HG02840 (cell line): Measurements from ENCODE around the gene GPM6B.
A peak's percentile ranks its signal among the peaks of the same experiment; 100 is the strongest.

ENCODE experiments used
- ATAC-seq: cut with Tn5 transposase; IDR thresholded peaks from one replicate; pipeline ENCODE4 v1.9.1; 2021; ENCODE audit warnings: mild to moderate bottlenecking, moderate library complexity, moderate number of reproducible peaks; ENCODE audit not compliant: unreplicated experiment, low FRiP score

The GPM6B gene

DNA sequence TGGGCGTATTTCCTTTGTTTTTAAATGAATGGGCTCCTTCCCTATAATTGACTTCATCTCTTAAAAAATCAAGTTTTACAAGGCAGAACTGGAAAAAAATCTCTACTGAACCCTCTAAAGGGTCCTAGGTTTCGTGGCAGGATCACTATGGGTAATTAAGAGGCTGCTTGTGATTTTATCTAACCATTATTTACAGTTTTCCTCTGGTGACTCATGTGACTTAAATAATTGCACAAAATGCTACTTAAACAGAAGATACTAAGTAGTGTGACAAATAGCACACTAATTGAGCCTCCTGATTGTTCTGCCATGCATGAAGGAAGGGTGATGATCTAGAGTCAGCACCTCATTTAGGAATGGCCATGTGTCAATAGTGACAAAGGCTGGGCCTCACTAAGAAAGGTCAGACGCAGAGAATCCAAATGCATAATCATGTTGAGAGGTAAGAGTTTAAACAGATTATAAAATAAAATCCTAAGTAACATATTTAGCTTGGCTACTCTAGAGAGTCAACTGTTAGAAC, 46.8 kb downstream of the GPM6B start:
- no peak for ATAC-seq

DNA sequence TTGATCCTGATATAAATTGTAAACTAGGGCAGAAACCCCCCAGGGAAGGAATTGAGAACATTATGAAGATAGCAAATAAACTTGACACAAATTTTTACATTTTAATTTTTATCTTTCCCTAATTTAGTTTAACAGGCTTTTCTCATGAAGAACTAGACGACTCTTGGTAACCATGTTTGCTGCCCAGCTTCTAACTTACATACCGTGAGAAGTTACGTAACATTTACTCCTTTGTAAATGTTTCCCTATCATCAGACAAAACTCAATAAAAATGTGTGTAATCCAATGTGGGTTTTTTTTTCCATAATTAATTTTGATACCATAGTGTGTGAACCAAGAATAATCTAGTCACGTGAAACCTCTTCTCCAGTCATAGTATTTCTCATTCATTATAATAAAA, 48.0 kb downstream of the GPM6B start:
- ATAC-seq = no peak

DNA sequence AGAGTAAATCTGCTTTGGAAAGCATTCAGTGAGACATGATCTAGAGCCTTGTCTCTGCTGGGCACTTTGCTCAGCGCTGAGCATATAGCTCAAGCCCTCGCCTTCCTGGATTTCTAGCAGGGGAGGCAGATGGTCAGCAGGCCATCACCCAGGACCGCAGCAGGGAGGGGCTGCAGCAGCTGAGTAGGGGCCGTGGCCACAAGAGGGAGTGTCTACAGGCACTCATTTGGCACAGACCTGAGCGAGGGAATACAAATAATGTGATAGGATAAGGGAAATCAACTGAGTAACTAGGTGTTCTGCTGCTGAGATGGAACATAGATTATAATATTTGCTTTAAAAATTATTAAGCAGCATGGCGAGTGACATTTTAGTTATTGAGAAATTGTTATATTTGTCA, 52.1 kb downstream of the GPM6B start:
- no peak for ATAC-seq

DNA sequence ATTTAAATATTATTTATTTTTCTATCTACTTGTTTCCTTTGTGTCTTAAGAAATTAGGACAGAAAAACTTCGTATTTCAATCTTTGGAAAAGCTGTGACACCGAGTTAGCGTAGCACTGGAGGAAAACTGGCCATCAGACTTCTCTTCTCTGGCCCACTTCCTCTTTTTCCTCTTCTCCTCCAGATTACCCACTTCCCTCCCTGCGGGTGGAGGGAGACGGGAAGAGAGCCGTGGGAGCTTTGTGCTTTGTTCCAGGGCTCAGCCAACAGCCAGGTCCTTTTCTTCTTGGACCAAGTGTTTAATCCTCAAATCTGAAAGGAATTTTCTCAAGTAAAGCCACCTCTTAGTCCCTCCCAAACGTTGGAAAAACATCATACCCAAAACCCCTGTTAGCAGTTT, 52.6 kb downstream of the GPM6B start:
- ATAC-seq = no peak

DNA sequence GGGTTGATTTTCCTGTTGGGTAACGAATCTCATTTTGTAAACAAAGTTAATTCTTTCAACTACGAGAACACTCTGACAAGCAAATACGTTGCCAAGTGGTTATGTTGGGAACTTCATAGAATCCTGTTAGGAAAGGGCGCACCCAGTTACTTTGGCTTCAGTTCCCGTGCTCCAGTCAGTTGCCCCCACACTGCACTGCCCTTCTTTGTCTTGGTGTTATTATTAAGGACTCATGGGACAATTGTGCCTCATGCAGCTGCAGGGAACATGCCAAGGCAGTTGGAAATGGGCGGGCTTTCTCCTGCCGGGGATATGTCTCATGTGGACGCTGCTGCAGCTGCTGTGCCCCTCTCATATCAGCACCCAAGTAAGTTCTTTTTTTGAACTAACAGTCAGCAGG, 53.4 kb downstream of the GPM6B start:
- ATAC-seq = no peak

DNA sequence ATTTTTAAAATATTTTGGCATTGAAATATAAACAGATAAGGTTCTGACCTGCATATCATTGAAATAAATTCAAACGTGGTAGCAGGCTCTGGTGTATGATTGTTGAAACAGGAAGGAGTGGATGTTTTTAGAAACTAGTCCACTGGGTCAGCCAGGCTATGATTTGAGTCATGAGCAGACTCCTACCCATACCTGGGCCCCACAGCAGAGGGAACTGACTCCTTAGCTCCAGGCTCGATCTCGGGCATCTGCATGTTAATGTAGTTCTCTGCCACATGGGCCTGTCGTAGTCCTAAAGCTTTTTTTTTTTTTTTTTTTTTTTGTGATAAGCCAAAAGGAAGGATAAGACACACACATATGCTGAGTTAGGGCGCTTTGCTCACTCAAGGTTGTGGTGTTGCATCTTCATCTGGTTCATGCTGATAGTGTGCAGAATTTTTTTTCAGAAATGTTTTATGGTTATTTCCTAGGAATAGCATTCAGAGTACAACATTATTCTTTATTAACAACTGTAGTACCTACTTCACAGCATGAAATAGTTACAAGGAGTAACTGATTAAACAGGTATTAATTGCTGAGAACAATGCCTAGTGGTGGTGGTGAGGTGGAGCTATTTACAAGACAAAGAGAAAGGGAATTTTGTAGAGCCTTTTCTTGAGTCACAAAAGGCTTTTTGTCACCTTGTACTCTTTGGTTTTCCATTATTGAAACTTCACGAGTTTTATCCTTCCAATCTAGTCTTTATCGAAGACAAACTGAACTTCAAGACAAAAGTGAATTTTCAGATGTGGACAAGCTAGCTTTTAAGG, 55.1 kb downstream of the GPM6B start:
- ATAC-seq = no peak

DNA sequence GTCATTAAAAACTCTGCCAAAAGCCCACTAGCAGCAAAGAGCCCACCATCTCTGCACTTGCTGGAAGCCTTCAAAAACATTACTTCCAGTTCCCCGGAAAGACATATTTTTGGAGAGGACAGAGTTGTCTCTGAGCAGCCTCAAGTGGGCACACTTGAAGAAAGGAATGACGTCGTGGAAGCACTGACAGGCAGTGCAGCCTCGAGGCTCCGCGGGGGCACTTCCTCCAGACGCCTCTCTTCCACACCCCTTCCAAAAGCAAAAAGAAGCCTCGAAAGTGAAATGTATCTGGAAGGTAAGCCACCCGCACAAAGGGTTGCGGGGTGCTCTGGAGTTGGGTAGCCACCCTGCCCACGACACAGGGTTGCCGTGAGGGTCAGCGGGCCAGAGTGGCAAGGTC, 56.5 kb downstream of the GPM6B start:
- no peak for ATAC-seq

DNA sequence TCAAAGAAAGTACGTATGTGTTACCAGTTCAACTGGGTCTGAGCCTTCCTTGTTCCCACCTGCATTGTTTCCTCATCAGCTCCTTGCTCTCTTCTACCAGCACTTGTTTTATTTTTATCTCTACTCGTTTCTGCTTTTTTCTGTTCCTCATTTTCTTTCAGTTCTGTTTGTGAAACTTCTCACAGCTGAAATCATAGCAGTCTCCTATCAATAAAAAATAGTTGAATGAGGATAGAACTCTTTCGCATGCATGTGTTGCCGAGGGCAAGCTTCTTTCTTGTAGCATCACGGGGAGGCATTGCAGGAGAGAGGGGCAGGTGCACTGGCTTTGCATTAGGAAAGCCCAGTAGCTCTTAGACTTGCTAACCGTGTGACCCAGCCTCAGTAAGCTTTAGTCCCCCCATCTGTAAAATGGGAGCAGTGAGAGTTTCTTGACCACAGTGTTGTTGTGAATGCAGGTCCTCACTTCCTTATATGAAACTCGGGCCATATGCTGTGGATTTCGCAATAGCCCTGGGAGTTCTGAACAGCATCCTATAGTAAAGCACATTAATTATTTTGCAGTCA, 57.7 kb downstream of the GPM6B start:
- peak; percentile 58 for ATAC-seq

DNA sequence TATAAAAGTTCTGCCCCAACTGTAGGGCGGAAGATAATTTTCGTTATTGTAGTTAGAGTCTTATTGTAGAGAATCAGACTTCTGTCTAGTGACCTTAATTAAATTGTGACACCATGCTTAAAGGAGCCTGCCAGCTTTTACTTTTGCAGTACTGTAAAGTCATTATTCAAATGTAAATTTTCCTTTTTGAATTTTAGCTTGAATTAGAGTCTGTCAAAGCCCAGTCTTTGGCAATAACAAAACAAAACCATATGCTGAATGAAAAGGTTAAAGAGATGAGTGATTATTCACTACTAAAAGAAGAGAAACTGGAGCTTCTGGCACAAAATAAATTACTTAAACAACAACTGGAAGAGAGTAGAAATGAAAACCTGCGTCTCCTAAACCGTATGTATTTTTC, 60.5 kb downstream of the GPM6B start:
- ATAC-seq = no peak

DNA sequence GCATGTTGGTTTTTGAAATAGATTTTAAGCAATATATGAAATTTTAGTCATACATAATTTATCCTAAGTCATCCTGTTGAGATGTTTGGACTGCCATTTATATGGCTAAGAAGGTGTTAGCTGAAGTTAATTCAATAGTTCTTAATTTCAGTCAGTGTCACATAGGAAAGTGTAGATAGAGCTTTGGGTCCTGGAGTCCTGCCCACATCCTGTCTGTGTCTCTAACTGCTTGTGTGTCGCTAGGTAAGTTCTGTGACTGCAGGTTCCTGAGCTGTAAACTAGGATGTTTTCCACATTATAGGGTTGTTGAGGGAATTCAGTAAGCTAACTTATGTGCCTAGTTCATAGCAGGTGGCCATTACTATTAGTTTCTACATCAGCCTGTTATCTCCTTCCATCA, 61.6 kb downstream of the GPM6B start:
- ATAC-seq = no peak

DNA sequence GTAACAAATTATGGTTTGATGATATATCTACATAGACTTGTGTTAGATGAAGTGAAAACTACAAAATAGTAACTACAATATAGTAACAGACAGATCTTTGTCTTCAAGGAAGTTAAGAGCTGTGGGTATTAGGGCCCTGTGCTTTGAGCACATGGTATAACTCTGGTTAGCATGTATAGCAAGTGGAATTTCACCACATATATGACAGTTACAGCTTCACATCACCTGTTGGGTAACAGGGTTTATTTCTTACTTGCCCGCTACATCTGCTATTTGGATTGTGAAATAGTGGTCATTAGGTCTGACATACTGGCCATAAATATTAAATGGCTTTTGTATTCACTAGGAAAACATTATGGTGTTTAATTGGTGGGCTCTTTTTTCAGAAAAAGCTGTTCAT, 62.1 kb downstream of the GPM6B start:
- ATAC-seq = no peak

DNA sequence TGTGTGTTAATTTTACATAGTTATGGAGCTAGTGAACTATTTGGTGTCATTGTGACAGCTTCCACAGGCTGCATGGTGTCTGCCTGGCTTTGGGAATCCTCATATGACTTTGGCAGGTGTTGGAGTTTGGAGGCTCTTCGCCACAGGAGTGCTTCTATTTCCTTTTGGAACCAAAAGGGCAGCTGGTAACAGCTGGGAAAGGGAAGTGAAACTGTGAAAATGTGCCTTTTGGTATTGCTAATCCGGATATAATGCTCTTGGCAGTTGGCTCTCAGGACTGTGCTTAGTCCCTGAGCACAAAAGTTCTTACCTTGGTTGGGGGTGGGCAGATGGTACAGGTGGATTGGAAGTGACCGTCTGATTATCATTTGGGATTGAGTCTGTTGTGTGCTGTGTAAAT, 64.2 kb downstream of the GPM6B start:
- ATAC-seq = no peak

DNA sequence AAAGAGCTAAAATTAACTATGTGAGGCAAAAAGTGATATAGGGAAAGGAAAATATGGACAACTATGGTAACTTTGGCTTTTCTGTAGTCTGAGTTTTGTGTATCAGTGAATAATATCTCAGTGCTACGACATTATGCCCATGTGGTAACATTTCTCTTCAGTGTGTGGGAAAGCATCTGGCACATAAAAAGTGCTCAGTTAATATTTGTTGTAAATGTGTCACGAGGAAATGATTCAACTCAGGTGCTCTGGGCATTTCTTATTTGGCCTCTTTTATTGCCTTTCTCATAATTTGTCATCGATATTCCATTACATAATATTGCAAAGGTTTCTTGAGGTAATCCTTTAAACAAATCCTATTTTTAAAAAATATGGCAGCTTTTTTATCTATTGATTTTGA, 64.8 kb downstream of the GPM6B start:
- ATAC-seq = no peak

DNA sequence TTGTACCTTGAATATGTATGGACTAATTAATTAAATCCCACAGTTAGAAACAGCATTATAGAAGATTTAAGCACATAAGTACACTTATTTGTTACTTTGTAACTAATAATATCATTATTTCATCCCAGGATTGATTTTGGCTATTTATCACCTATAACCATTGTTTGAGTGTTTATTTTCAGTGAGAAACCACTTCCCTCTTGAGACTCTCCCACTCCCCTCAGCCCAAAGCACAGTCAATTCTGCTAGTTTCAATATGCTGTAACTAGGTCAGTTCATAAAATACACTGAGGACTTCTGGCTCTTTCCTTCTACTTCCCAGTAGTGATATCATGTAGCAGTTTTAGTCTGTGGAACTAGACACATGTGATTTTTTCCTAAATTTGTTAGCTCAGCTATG, 66.1 kb downstream of the GPM6B start:
- ATAC-seq = no peak

DNA sequence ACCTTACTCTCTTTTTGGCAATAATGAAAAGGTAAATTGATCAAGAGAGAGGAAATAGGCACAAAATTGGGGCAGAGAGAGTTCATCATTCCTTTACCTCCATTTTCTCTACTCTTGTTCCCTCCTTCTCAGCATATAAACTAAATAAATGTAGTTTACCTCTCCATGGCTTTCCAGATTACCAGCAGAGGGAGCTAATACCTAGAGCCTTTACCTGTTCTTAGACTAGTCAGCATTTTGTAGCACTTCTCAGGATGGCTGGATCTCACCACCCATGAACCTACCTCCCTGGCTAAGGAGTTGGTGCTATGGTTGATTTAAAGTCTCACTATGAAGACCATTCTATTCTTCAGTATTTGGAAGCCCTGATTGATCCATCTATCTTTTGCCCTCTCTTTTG, 66.7 kb downstream of the GPM6B start:
- ATAC-seq = no peak

DNA sequence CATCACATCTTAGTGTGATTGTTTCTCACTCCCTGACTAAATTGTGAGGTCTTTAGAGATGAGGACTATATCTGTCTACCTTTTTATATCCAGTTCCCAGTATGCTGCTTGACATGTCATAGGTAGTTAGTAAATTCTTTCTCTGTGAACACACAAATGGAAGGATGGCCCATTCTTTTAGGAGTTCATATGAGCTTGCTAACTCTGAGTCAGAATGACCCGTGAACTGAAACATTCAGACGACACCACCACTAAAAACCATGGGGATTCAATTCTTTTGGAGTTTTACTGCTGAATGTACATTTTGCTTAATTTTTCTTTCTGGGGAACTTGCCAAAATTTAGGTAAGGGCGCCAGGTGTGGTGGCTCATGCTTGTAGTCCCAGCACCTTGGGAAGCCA, 68.4 kb downstream of the GPM6B start:
- ATAC-seq = no peak

DNA sequence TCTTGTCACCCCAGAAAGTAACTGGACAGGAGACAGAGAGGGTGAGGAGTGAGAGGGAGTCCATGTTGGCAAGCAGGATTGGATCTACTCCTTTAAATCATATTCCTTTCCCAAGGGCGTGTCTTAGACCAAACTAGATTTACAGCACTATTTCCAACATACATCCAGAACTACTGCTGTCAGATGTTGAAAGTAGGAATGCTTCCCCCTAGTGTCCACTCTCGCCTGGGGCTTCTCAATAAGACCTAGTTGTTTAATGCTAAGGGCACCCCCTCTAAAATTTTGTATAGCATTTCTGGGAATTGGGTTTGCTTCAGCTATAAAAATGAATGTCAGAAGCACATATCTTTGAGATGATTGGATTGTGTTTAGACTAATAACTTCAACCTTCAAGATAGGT, 69.1 kb downstream of the GPM6B start:
- no peak for ATAC-seq

DNA sequence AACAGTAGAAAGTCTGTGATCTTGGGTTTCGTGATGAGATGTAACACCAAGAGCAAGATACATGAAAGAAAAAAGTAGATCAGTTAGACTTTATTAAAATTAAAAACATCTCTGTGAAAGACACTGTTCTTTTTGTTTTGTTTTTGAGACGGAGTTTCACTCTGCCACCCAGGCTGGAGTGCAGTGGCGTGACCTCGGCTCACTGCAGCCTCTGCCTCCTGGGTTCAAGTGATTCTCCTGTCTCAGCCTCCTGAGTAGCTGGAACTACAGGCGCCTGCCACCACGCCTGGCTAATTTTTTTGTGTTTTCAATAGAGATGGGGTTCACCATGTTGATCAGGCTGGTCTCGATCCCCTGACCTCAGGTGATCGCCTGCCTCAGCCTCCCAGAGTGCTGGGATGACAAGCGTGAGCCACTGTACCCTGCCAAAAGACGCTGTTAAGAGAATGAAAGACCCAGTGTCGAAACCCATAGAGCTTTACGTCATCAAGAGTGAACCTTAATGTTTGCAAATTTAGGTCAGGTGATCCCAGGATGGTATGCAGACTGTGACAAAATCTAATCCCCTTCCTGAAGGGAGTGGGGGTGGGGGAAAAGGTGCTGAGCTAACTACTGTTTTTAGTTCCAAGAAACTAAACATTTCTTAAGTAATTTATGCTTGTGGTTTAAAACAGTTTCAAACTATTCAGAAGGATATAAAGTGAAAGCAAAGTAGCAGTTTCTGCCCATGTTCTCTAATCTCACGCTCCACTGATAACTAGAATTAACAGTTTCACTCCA, 74.3 kb downstream of the GPM6B start:
- peak; percentile 84 for ATAC-seq

DNA sequence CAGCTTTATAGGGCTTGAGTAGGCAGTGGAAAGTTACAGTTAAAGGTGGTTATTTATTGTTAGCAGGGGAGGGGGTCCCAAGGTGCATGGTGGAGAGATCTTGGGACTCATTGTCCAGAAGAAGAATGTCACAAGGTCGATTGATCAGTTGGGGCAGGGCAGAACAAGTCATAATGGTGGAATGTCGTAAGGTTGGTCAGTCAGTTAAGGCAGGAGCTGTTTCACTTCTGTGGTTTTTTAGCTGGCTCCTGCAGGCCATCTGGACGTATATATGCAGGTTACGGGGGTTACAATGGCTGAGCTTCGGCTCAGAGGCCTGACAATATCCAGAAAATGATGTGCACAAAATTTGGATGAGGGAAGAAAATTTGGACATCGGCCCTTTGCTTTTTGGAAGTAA, 75.2 kb downstream of the GPM6B start:
- ATAC-seq = no peak

DNA sequence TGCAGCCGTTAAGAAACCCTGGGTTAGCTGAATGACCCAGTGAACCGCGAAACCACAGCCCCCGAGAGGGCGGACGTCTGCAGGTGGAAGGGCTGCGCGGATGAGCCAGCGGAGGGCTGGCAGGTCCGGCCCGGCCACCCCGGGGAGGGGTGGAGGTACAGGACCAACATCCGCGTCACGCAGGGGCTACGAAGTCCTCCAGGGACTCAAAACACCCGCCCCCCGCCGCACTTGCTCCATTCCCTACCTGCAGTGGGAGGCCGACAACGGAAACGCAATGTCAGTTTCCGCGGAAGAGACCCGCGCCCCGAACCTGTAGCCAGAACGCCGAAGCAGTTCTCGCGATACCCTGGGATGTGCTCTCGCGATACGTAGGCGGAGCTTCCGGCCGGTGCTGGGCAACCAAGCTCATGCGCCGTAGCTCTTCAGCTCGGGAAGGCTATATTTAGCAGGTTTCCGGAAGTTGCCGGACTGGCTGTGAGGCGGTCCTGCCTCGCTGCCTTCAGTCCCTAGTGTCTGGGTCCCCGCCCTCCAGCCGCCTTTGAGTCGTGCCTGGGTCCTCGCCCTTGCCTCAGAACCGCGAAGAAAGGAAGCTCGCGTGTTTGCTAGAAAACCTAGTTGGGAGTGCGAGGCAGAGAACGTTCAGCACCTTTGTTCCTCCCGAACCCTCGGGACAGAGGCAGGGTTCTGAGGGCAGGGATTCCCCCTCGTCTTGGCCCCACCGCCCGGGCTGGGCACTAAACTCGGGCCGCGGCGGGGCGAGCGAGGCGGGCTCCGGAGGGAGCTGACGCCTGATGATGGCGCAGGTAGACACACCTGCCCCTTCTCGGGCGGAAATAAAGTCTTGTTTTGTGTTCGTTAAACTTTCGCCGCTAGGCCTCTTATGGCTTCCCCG, 82.4 kb downstream of the GPM6B start, which contains the start of the genes OFD1 and TRAPPC2:
OFD1 (plus strand) TSS at position 471 of the 895 bp plus-strand sequence; CDS start at position 795, 324 bp downstream.
TRAPPC2 (minus strand) TSS at position 343 of the 895 bp plus-strand sequence. CDS start 14,657 bp downstream, outside the sequence.
- ATAC-seq = peak; percentile 94
